ENCODE data around the gene IGF2R. TPM values are rescaled to one million over a fixed set of nuclear protein-coding genes. Genes with fewer than 3 reads are reported as not detected.

The IGF2R gene
- total RNA-seq, 1 experiment from 2014 or later: 75.3 TPM

DNA sequence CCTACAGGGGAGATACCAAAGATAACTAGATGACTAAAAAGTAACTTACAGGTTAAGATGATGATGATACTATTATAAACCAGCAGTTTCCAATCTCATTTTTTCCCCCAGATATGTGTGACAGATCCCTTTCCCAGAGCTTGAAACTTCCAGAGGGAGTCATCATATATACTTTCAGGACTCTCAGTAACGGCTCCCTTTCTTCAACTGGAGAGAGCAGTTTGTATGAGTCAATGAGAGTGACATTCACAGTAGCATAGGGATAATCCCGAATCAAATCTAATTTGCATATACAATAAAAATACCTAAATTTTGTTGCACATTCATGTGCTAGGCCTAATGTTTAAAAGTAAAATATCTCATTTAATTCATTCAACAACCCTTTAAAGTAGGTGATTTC is 29.7 kb downstream of the IGF2R start (continued):
- TF ChIP-seq, protein P1, sequence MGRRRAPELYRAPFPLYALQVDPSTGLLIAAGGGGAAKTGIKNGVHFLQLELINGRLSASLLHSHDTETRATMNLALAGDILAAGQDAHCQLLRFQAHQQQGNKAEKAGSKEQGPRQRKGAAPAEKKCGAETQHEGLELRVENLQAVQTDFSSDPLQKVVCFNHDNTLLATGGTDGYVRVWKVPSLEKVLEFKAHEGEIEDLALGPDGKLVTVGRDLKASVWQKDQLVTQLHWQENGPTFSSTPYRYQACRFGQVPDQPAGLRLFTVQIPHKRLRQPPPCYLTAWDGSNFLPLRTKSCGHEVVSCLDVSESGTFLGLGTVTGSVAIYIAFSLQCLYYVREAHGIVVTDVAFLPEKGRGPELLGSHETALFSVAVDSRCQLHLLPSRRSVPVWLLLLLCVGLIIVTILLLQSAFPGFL (CRISPR knock-in tag; IDR thresholded peaks at IDR 0.05; ENCODE audit: borderline replicate concordance): no peak
- TF ChIP-seq, protein P2, sequence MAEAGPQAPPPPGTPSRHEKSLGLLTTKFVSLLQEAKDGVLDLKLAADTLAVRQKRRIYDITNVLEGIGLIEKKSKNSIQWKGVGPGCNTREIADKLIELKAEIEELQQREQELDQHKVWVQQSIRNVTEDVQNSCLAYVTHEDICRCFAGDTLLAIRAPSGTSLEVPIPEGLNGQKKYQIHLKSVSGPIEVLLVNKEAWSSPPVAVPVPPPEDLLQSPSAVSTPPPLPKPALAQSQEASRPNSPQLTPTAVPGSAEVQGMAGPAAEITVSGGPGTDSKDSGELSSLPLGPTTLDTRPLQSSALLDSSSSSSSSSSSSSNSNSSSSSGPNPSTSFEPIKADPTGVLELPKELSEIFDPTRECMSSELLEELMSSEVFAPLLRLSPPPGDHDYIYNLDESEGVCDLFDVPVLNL (CRISPR knock-in tag; IDR thresholded peaks at IDR 0.05; ENCODE audit: borderline replicate concordance, low read depth): no peak
- TF ChIP-seq FOXK1 (CRISPR knock-in tag; IDR thresholded peaks at IDR 0.05) (no peak), ZNF396 (CRISPR knock-in tag; IDR thresholded peaks at IDR 0.05; ENCODE audit: borderline replicate concordance) (no peak)

DNA sequence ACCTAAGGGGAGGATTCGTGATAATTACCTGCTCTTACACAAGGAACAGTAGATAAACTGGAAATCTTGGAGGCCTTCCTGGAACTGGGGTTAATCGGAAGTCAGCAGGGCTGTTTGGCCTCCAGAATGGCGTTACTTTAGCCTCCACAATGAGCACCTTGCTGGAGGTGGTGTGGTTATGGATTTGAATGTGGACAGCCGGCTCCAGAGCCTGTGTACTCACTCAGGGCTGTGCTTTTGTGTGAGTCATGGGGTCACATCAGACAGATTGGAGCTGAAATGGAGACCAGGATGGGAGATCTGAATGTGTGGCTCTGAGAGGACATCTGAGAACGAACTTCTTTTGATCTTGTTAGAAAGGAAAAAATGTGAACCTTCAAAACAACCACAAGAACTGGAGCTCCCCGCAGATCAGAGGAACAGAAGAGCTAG is 30.4 kb downstream of the IGF2R start:
- CTCF ChIA-PET: no interaction called here
- Mint-ChIP-seq H3K4me1 (peaks cover 31% of the 10 kb centered on the region), H3K9me3 (peaks cover 7% of the 10 kb centered on the region), H3K36me3 (peaks cover 19% of the 10 kb centered on the region), H3K27me3 (ENCODE audit: low read depth) (no peaks in the 10 kb centered on the region), H3K27ac (no peak overlapping the region; the same call in 1 of the 2 replicates), H3K4me3 (no peak overlapping the region)
- no peak for ATAC-seq
- TF ChIP-seq, protein P3, sequence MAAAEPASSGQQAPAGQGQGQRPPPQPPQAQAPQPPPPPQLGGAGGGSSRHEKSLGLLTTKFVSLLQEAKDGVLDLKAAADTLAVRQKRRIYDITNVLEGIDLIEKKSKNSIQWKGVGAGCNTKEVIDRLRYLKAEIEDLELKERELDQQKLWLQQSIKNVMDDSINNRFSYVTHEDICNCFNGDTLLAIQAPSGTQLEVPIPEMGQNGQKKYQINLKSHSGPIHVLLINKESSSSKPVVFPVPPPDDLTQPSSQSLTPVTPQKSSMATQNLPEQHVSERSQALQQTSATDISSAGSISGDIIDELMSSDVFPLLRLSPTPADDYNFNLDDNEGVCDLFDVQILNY (CRISPR knock-in tag; IDR thresholded peaks at IDR 0.05): no peak
- TF ChIP-seq FOXK1 (CRISPR knock-in tag; IDR thresholded peaks at IDR 0.05) (no peak), GABPB1 (CRISPR knock-in tag; IDR thresholded peaks at IDR 0.05) (no peak)
- POLR2A ChIA-PET: no interaction called here
- DNase-seq (ENCODE audit: low spot score): no peak

DNA sequence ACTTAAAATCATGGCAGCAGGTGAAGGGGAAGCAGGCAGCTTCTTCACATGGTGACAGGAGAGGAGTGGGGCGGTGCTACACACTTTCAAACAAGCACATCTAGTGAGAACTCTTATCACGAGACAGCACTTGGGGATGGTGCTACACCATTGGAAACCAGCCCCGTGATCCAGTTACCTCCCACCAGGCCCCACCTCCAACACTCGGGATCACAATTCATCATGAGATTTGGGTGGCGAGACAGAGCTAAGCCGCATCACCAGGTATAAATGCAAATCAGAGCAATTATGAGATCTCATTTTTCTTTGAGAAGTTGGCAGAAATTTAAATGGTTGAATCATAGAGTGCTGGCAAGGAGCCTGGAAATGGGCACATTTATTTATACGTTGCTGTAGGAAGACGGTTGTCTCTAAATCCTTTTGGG is 31.4 kb downstream of the IGF2R start:
- DNase-seq (ENCODE audit: low spot score): no peak
- H3K27ac Mint-ChIP-seq: no peak overlapping the region
- POLR2A ChIA-PET: interaction anchor here (0.7 kb wide), 1 partner anchor 27 kb away, joined by 4 read pairs; no protein-coding TSS in a partner anchor

More for the DNA sequence above, 31.4 kb downstream of the IGF2R start:
- ATAC-seq: no peak
- H3K27me3 Mint-ChIP-seq (ENCODE audit: low read depth): no peaks in the 10 kb centered on the region
- peaks cover 10% of the 10 kb centered on the region for H3K9me3 Mint-ChIP-seq
- no peak overlapping the region for H3K4me3 Mint-ChIP-seq
- peaks cover 24% of the 10 kb centered on the region for H3K36me3 Mint-ChIP-seq
- peaks cover 26% of the 10 kb centered on the region for H3K4me1 Mint-ChIP-seq
- TF ChIP-seq HMGA2 (CRISPR knock-in tag; IDR thresholded peaks at IDR 0.05) (no peak), ETV6 (CRISPR knock-in tag; IDR thresholded peaks at IDR 0.05) (no peak), RELA (CRISPR knock-in tag; IDR thresholded peaks at IDR 0.05; ENCODE audit: borderline replicate concordance) (no peak), GTF2I (CRISPR knock-in tag; conservative IDR thresholded peaks at IDR 0.05) (no peak), JUN (CRISPR knock-in tag; IDR thresholded peaks at IDR 0.05) (no peak)
- TF ChIP-seq, protein P1 (CRISPR knock-in tag; IDR thresholded peaks at IDR 0.05; ENCODE audit: borderline replicate concordance): no peak
- TF ChIP-seq, protein P4, sequence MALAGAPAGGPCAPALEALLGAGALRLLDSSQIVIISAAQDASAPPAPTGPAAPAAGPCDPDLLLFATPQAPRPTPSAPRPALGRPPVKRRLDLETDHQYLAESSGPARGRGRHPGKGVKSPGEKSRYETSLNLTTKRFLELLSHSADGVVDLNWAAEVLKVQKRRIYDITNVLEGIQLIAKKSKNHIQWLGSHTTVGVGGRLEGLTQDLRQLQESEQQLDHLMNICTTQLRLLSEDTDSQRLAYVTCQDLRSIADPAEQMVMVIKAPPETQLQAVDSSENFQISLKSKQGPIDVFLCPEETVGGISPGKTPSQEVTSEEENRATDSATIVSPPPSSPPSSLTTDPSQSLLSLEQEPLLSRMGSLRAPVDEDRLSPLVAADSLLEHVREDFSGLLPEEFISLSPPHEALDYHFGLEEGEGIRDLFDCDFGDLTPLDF (CRISPR knock-in tag; IDR thresholded peaks at IDR 0.05): no peak
- TF ChIP-seq, protein P5, sequence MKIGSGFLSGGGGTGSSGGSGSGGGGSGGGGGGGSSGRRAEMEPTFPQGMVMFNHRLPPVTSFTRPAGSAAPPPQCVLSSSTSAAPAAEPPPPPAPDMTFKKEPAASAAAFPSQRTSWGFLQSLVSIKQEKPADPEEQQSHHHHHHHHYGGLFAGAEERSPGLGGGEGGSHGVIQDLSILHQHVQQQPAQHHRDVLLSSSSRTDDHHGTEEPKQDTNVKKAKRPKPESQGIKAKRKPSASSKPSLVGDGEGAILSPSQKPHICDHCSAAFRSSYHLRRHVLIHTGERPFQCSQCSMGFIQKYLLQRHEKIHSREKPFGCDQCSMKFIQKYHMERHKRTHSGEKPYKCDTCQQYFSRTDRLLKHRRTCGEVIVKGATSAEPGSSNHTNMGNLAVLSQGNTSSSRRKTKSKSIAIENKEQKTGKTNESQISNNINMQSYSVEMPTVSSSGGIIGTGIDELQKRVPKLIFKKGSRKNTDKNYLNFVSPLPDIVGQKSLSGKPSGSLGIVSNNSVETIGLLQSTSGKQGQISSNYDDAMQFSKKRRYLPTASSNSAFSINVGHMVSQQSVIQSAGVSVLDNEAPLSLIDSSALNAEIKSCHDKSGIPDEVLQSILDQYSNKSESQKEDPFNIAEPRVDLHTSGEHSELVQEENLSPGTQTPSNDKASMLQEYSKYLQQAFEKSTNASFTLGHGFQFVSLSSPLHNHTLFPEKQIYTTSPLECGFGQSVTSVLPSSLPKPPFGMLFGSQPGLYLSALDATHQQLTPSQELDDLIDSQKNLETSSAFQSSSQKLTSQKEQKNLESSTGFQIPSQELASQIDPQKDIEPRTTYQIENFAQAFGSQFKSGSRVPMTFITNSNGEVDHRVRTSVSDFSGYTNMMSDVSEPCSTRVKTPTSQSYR (CRISPR knock-in tag; IDR thresholded peaks at IDR 0.05): no peak
- TF ChIP-seq, protein P6, sequence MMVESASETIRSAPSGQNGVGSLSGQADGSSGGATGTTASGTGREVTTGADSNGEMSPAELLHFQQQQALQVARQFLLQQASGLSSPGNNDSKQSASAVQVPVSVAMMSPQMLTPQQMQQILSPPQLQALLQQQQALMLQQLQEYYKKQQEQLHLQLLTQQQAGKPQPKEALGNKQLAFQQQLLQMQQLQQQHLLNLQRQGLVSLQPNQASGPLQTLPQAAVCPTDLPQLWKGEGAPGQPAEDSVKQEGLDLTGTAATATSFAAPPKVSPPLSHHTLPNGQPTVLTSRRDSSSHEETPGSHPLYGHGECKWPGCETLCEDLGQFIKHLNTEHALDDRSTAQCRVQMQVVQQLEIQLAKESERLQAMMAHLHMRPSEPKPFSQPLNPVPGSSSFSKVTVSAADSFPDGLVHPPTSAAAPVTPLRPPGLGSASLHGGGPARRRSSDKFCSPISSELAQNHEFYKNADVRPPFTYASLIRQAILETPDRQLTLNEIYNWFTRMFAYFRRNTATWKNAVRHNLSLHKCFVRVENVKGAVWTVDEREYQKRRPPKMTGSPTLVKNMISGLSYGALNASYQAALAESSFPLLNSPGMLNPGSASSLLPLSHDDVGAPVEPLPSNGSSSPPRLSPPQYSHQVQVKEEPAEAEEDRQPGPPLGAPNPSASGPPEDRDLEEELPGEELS (CRISPR knock-in tag; IDR thresholded peaks at IDR 0.05): no peak
- TF ChIP-seq, protein P7, sequence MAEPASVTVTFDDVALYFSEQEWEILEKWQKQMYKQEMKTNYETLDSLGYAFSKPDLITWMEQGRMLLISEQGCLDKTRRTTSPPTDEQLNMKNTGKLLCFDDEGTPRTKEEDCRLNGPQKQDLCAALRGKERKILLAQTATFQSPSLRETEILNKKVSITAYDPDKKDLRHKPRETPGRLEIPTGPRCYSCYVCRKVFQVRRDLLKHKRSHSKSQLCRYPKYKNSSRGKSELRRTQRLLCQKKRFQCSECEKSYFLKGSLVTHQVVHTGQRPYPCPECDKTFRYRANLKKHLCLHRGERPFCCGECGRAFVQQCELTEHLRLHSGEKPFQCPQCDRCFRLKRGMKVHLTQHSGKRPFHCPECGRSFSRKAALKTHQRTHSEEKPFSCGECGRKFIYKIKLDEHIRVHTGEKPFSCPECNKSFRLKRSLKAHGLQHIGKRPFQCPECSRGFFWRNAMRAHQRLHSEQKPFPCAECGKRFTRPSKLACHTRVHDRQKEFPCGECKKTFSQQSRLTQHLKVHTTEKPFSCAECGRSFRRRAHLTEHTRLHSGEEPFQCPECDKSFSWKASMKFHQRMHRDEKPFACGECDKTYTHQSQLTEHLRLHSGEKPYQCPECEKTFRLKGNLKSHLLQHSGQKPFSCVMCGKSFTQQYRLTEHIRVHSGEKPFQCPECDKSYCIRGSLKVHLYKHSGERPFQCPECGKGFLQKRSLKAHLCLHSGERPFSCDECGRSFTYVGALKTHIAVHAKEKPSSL (CRISPR knock-in tag; conservative IDR thresholded peaks at IDR 0.05): no peak
- CTCF ChIA-PET: no interaction called here
